NOMO-1 treated with DMSO at 0.1 percent for 48 hours (cell line): ENCODE measurements around the gene MAN2C1.
"Not testable (repeated sequence)": the region's sequence is repeated elsewhere in the genome, so short reads cannot be mapped to it uniquely, and the experiment has no call there.

ENCODE experiments used
- DNase-seq: peaks from one replicate; lab custom pipeline; 2025; ENCODE audit not compliant: unreplicated experiment; lab: John Stamatoyannopoulos, UW

MAN2C1 gene

DNA sequence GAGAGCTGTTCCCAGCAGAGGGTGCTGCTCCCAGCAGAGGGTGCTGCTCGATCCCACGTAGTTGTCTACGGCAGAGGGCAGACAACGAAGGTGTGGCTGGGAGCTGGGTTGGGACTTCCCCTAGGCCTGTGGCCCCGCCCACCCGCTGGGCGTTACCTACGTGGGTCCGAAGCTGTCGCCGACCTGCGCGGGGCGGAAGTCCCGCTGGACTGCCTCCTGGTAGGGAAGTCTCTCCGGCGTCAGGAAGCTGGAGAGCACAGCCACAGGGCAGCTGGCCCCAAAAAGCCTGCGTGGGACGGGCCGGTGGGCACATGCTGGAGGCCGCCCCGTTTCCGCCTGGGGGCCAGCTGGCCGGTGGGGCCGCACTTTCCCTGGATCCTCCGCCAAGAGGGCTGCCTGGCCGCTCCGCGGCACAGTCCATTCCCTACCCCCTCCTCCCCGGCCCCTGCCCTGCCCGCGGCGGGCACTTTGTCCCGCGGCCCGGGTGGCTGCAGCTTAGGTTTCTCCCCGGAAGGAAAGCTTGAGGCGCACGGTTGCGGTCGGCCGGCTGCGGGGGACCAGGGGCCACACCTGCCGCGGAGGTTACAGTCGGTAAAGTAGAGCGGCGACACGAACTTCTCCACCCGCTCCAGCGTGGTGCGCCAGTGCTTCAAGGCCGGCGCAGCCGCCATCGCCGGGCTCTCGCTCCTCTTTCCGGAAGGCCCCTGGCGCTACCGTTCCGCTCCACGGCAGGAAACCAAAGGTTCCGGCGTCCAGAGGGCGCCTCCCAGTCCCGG, at the start of gene MAN2C1:
TSS of gene MAN2C1 (minus strand) at position 695 of the 776 bp plus-strand sequence. CDS start at position 671, 24 bp downstream.
- peak; percentile 93 for DNase-seq

DNA sequence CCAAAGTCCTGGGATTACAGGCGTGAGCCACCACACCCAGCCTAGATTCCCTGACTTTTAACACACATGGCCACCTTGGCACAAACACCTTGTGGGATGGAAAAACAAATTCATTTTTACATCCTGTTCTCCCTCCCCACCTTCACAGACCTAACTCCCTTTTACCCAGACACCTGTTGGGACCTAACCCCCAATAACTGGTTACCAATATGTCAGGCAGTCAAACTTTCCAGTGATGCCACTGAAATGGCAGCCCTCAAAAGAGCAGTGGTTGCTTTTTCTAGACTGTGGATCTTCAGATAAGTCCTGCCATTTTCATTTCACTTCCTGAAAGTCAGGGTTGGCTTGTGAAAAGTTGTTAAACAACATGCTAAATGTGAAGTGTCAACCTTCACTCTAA, 48.2 kb upstream of the MAN2C1 start:
- no peak for DNase-seq

DNA sequence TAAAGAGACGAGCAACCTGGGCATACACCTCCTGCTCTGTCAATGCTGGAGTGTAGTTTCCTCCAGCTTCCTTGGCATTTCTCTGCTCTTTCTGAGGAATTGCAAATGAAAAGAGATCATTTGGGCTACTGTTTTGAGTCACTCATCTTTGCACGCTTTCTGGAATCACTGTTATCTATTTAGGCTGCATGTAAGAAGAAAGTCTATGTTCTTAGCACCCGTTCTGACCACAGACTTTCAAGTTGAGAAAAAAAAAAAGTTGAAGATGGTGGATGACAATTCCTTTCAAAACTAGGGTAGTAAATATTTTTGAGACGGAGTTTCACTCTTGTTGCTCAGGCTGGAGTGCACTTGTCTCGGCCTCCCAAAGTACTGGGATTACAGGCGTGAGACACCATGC, 41.8 kb upstream of the MAN2C1 start:
- DNase-seq = no peak

DNA sequence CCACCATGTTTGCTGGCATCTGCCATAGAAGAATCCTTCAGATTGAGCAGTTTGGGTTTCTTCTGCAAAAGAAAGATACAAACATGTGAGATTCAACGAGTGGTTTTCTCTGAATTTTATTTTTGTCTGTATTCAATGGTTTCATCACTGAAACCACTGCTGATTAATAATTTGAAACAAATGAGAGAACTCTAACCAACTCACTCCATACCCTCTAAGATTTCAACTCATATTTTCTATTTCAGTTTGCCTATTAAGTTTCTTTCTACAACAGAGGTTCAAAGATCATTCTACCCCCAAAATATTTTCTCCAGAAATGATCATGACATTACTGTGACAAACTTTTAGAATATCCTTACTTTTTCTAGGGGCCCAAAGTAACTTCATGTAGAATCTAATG, 38.7 kb upstream of the MAN2C1 start:
- DNase-seq = no peak

DNA sequence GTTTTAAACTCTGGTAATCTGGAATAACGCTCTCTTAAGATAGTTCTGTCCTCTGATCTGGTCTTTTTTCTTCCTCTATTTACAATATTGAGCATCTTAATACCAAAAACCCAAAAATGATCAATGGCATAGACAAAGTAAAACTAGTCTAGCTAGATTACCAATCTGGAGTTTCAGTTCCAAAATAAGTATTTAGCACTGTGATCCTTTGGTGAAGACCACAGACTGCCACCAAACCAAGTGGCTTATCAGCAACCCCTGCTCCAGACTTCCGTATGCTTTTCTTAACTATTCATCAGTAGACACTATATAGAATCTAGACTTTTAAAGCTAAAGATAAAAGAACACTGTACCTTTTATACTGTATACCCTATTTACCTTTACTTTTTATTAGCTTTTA, 35.5 kb upstream of the MAN2C1 start:
- no peak for DNase-seq

DNA sequence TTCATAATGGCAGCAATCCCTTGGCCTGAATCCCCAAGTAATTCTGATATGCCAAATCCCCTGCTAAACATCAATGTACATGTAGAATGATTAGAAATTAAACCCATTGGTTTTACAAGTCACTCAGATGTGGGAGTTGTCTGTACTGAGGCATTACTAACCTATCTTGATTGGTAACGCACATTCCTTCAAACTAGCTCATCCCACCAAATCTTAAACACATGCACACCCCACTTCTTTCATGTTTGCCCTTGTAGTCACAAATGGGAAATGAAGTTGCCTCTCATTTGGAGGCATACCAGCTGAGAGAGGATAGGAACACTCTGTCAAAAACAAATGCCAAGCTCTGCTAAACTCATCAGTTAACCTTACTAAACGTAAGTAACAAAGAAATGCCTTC, 29.1 kb upstream of the MAN2C1 start:
- DNase-seq = no peak

DNA sequence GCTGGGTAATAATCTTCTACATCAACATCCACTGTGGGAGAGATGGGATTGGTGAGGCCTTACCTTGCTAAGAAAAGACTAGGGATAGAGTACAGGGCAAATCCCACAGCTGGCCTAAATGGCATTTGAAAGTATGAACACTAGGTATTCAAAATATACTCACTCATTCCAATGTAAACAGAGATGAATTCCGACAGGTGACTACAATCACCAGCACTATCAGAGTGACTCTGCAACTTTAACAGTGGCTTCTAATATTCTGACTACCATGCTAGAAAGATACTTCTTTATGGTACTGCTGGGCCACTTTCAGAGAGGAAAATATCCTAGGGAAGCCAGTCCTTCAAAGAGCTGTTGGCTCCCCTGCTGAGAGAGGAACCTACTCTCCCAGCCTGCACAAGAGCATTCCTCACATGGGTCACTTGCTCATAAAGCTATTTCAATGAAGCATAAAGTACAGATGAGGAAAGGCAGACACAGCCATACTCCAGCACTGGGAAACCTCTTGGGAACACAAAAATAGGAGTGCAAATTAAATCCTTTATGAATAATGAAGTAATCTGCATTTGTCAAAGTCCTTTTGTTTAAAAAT, 21.5 kb upstream of the MAN2C1 start:
- no peak for DNase-seq

DNA sequence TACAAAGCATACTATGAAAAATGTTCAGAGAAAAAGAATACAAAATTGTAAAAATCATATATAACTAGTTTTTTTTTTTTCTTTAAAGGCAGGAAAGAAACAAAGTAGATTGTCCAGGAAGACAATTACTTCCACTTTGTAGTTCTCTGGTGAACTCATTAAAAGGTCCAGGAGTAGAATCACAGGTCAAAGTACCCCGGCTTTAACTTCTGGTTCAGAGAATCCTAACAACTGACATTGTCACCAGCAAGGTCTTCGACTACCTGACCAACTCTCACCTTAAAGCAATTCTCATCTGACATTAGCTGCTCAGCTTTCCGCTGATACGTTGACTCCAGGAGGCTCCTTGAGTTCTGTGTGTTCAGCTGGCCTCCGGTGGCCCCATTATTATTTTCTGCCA, 15.6 kb upstream of the MAN2C1 start:
- DNase-seq = not testable (repeated sequence)

DNA sequence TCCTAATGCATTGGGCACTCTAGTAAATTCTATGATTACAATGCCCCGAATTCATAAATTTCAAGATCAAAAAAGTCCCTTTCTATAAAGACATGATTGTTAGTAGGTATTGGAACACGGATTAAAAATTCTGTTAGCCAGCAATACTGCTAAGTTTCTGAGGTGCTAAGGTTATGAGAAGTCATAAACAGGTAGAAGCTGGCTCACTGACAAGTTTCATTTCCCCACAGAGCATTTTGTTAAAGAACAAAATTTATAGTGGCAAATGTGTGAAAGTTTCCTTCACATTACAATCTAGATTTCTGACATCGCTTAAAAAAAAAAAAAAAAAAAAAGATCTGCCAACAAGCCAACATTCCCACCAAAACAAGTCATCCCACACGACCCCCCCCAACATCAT, 12.4 kb upstream of the MAN2C1 start:
- no peak for DNase-seq

DNA sequence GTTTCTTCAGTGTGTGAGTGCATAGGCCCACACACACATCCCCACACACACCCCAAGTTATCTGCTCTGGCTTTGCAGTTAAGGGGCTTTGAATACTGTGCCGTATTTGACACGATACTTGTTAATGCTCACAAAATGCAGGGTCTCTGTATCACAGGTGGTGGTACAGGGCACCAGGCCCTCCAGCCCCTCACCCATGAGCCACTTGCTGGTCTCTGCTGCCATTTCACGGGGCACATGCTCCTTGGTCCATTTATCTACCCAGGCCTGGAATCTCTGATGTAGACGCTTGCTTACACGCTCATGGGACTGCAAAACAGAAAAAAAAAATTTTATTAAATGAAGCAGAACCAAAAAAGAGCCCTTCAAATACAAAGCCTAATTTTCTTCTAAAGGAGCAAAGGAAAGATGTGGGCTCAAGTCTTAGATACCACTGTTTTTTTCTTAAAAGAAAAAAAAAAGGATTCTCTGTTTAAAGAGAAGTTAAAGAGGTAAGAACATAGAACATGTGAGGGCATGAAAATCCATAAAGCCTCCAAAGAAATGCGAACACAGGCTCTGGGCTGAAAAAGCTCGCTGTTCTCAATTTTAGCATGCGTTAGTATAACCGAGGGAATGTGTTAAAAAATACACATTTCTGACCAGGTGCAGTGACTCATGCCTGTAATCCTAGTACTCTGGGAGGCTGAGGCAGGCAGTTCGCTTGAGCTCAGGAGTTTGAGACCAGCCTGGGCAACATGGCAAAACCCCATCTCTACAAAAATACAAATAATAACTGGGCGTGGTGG, 3.7 kb upstream of the MAN2C1 start:
- no peak for DNase-seq

DNA sequence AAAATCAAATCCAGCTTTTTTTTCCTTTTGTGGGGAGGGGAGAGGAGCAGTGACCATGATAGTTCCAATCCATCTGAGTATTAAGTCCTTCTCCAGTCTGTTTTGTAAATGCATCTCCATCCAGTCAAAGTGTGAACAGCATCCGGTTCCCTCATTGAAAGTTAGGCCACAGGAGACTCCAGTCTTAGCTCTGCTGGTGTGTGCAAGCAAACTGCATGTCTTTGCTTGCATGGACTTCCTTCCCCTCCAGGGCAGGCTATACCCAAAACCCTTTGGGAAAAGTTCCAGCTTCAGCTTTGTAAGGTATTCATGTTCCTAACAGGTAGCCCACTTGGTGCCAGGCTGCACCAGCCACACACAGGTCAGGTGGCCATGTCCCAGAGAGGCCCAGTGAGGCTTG, 3.1 kb upstream of the MAN2C1 start:
- DNase-seq = no peak

DNA sequence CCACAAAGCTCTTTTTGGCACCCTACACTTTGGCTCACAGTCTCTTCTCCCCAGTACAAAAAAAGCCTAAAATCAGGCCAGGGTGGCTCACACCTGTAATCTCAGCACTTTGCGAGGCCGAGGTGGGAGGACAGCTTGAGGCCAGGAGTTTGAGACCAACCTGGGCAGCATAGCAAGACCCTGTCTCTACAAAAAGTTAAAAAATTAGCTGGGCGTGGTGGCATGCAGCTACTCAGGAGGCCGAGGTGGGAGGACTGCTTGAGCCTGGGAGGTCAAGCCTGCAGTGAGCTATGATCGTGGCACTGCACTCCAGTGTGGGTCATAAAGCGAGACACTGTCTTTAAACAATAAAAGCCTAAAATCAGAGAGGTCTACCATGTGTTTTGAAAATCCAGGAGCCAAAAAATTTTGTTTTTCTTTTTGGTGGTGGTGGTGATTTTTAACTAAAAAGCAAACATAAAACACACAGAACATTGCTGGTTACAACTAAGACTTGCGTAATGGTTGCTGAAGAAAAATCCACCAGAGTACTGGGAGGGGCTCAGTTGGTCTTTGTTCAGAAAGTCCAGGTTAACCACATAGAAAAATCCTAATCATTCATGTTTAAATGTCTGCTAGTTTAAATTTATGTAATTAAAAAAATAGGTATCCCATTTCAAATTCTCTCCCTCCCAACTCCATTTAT, 1.6 kb upstream of the MAN2C1 start:
- DNase-seq = no peak

DNA sequence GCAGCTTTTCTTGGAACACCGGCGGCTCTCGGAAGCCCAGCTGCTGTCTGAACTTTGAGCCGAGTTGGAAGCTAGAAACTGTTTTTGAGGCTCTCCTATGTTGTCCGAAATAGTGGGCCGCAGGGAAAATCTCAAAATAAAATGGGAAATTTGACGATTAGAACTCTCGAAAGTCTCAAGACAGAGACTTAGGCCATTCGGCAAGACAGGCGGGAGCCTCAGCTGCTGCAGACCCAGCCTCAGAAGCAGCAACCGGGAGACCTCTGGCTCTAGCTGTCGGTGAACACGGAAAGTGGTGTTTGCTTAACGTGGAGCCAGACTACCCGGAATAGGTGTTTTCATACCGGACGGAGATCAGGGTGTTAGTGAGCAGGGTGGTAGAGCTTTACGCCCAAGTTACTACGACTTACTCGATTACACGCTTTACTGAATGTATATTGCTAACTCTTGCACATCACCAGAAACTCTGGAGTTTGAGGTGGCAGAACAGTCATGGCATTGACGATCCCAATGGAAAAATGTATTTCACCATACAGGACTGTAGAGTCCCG, 357 bp upstream of the MAN2C1 start:
- no peak for DNase-seq

DNA sequence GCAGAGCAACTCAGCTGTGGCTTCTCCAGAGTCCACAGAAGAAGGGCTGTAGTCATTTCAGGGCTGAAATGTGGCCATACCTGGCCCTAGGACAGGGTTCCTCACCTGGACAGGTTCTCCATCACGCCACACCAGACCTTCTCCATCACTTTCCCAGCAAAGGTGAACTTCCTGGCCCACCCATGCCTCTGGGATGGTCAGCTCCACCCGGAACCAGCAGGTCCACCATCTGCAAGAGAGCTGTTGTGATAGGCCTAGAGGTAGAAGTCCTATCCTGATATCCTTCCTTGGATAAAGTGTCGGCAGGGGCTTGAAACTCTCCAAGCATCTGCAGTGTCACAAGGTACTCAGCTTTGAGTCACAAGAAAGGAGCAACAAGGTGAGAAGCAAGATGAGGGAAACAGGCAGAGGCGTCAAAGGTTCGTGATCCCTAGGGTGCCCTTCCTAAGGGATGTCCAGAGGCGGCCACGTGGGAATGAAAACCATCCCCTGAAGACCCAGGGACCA, 948 bp downstream of the MAN2C1 start:
- DNase-seq = no peak

DNA sequence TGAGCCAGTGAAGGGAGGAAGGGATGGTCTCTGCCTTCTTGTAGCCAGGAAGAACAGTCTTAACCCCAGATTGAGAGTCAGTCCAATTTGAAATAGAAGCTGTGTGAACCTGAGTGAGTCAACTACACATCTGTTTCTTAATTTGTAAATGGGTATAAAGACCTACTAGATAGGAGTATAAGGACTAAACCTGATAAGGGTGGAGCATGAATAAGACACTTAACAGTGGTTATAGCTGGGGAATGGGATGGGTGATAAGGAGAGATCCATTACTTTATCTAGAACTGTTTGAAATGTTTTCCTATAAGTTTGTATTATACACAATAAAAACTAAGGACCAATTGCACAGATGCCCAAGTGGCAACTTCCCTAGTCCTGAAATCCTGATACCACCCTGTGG, 1.4 kb downstream of the MAN2C1 start:
- no peak for DNase-seq

DNA sequence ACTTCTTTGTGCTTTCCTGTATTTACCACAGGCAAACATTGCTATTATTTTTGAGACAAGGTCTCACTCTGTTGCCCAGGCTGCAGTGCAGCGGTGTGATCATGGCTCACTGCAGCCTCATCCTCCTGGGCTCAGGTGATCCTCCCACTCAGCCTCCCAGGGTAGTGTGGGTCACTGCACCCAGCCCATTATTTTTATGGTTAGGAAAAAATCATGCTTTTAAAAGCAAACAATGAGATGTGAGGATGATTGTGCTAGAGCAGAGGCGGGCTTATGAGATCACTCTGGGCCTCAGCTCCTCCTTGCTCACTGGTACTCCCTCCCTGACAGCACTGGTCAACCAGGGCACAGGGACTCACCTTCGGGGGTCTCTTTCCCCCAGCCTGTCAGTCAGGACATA, 2.2 kb downstream of the MAN2C1 start:
- no peak for DNase-seq

DNA sequence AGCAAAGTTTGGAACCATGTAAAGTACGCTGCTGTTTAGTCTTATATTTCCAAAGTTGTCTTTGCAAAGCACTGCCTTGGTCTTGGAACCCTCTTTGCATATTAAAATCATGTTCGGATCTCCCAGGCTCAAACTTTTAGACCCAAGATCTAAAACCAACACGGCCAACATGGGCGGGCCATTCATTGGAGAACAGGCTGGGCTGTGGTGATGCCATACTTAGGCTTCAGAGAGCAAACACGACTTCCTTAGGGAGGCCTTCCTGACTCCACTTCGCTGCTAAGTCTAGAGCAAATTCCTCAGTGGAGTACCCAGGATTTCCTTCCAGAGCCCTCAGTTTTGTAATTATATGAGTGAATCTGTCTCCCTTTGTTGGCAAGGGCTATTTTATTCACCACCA, 3.5 kb downstream of the MAN2C1 start:
- no peak for DNase-seq

DNA sequence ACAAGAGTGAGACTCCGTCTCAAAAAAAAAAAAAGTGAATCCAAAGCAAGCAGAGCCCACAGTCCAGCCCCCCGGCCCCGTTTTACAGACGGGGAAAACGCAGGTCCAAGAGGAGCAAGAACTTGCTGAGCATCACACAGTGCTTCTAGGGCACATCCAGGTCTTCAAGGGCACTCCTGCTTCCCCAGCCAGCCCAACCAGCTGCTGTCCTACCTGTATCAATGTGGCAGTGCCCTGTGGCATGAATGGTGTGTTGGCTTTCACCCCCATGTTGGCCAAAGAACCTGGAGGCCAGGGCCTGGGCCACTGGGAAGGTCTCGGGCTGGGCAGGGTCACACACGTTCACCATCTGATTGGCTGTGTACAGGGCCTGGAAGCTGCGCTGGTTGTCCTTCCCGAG, 4.6 kb downstream of the MAN2C1 start:
- DNase-seq = no peak

DNA sequence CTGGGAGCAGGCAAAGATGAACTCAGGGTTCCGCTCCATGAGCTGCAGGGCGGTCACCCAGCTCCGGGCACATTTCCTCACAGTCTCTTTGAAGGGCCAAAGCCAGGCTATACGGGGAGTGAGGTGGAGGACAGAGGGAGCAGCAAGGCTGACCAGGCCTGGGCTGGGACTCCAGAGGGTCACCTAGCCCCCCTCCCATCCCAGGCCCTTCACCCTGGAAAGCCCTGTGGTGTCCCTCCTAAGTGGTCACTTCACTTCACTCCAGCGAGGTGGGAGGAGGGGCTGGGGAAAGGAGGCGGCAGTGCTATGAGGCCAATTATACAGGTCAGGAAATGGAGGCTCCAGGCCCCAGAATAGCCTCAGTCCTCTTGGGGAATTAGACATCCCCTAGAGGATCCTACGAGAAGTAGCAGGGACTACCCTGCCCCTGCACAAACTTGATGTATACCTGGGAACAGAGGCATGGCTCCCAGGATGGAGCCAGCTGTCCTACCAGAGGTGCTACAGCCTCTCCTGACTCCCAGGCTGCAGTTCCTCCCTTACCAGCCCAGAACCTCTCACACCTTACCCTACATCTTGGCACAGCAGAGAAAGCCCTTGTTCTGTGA, 5.7 kb downstream of the MAN2C1 start:
- DNase-seq = no peak

DNA sequence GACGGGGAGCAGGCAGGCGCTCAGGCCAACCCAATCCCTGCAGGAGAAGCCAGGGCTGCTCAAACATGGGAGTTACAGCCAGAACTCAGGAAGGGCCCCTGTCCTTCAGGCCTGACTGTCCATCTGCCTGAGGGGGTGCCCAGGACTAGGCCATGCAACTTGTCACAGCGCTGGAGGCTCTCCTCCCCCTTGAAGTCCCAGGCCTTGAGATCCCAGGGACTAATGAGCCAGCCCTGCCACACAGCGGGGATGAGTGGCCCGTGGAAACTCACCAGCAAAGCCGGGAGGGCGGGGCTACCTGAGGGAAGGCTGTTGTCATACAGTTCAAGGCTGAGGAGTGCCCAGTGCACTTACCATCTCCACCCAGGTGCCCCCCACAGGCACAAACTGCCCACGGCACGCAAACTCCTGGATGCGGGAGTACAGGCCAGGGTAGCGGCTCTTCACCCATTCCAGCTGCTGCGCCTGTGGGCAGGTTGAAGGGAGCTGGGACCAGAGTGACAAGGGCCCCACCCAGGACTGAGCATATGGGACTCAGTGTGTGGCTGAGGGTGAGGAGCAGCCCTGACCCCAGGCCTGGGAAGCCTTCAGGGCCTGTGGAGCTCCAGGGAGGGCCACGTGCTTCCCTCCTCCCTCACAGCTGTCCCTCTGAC, 6.3 kb downstream of the MAN2C1 start:
- DNase-seq = no peak
